Fibroblast of mammary gland (primary cell): Measurements from ENCODE around the gene MAP3K14.
"Not testable (repeated sequence)": the region's sequence is repeated elsewhere in the genome, so short reads cannot be mapped to it uniquely, and the experiment has no call there.

Experiments
- DNase-seq: peaks from one replicate; pipeline ENCODE4 v3.0.0-alpha.2; 2010; ENCODE audit warnings: low read depth
- H3K4me3 ChIP-seq: 2 replicates; pipeline ENCODE4 v1.5.1; 2011; ENCODE audit warnings: low read depth, mild to moderate bottlenecking, low read length, moderate library complexity; ENCODE audit not compliant: control insufficient read depth
- CTCF ChIP-seq: conservative IDR thresholded peaks from 2 replicates; pipeline ENCODE4 v1.5.1; 2011; ENCODE audit warnings: low read depth, low read length, inconsistent platforms; ENCODE audit not compliant: control insufficient read depth, insufficient read depth

MAP3K14 gene

GRCh38 chr17:45260204-45260783, 56.5 kb downstream of the MAP3K14 start:
- no peak for TF ChIP-seq CTCF
- H3K4me3 ChIP-seq = no peak overlapping the region
- no peak for DNase-seq

- H3K4me3 ChIP-seq = no peak overlapping the region
- no peak for DNase-seq
- TF ChIP-seq CTCF = no peak
These were observed 57.8 kb downstream of the MAP3K14 start for GRCh38 chr17:45258981-45259380.

- TF ChIP-seq CTCF = no peak
- H3K4me3 ChIP-seq = no peak overlapping the region
- DNase-seq = no peak
These were observed 59.7 kb downstream of the MAP3K14 start for GRCh38 chr17:45257115-45257514.

GRCh38 chr17:45256114-45256966, 60.5 kb downstream of the MAP3K14 start:
- no peak for DNase-seq
- no peak overlapping the region for H3K4me3 ChIP-seq
- TF ChIP-seq CTCF = no peak

- no peak for TF ChIP-seq CTCF
- no peak overlapping the region for H3K4me3 ChIP-seq
- DNase-seq = no peak
These were observed 61.5 kb downstream of the MAP3K14 start for GRCh38 chr17:45255358-45255757.

- TF ChIP-seq CTCF = no peak
- no peak for DNase-seq
These were observed 62.9 kb downstream of the MAP3K14 start for GRCh38 chr17:45253879-45254278.

GRCh38 chr17:45253237-45253636, 63.6 kb downstream of the MAP3K14 start:
- H3K4me3 ChIP-seq, DNase-seq: not testable (repeated sequence)

More at GRCh38 chr17:45253879-45254278, 62.9 kb downstream of the MAP3K14 start:
- no peak overlapping the region for H3K4me3 ChIP-seq
